ENCODE results near the gene SLC39A5. TPM values are rescaled to one million over a fixed set of nuclear protein-coding genes. Genes with fewer than 3 reads are reported as not detected.
A peak's percentile ranks its signal among the peaks of the same experiment; 100 is the strongest.

The SLC39A5 gene
- total RNA-seq, 1 donor from 2014 or later: 0.76 TPM

- H3K4me3 Mint-ChIP-seq: peak overlapping the region; percentile 93
- H3K4me1 Mint-ChIP-seq: peaks cover 33% of the 10 kb centered on the region
- DNase-seq (ENCODE audit: low spot score in 2 of 2, unreplicated experiment in 2 of 2): no peak
- no peaks in the 10 kb centered on the region for H3K9me3 Mint-ChIP-seq
- no peak for TF ChIP-seq CTCF (IDR thresholded peaks at IDR 0.05; ENCODE audit: unreplicated experiment)
- no peaks in the 10 kb centered on the region for H3K27me3 Mint-ChIP-seq (ENCODE audit: low read depth)
- peak overlapping the region; percentile 99 for H3K27ac Mint-ChIP-seq
- peaks cover 4% of the 10 kb centered on the region for H3K36me3 Mint-ChIP-seq
Observed at GRCh38 chr12:56222531-56222895, 7.3 kb upstream of the SLC39A5 start.

- H3K36me3 Mint-ChIP-seq: peaks cover 4% of the 10 kb centered on the region
- H3K27me3 Mint-ChIP-seq (ENCODE audit: low read depth): no peaks in the 10 kb centered on the region
- DNase-seq (ENCODE audit: low spot score in 2 of 2, unreplicated experiment in 2 of 2): no peak
- no peaks in the 10 kb centered on the region for H3K9me3 Mint-ChIP-seq
- H3K4me1 Mint-ChIP-seq: peaks cover 33% of the 10 kb centered on the region
- H3K4me3 Mint-ChIP-seq: peak overlapping the region; percentile 77
- peak overlapping the region; percentile 95 for H3K27ac Mint-ChIP-seq
- TF ChIP-seq CTCF (IDR thresholded peaks at IDR 0.05; ENCODE audit: unreplicated experiment): no peak
Observed at GRCh38 chr12:56223571-56224101, 6.2 kb upstream of the SLC39A5 start.

GRCh38 chr12:56224102-56224701, 5.6 kb upstream of the SLC39A5 start, which contains the start of gene NABP2:
NABP2 (plus strand) TSS chr12:56224342; CDS start chr12:56224857, 515 bp downstream.
- Mint-ChIP-seq H3K27ac (peak within 1 kb of the TSS; percentile 95), H3K4me1 (peaks cover 33% of the 10 kb centered on the region), H3K27me3 (ENCODE audit: low read depth) (no peaks in the 10 kb centered on the region), H3K36me3 (peaks cover 4% of the 10 kb centered on the region), H3K4me3 (peak within 1 kb of the TSS; percentile 77), H3K9me3 (no peaks in the 10 kb centered on the region)
- DNase-seq (ENCODE audit: low spot score in 2 of 2, unreplicated experiment in 2 of 2): peak; percentile 96 to 97
- TF ChIP-seq CTCF (IDR thresholded peaks at IDR 0.05; ENCODE audit: unreplicated experiment): peak; percentile 72

GRCh38 chr12:56224954-56225353, 4.9 kb upstream of the SLC39A5 start:
- H3K9me3 Mint-ChIP-seq: no peaks in the 10 kb centered on the region
- H3K36me3 Mint-ChIP-seq: peaks cover 4% of the 10 kb centered on the region
- peaks cover 32% of the 10 kb centered on the region for H3K4me1 Mint-ChIP-seq
- peak overlapping the region; percentile 72 for H3K27ac Mint-ChIP-seq
- H3K4me3 Mint-ChIP-seq: peak overlapping the region; percentile 77
- H3K27me3 Mint-ChIP-seq (ENCODE audit: low read depth): no peaks in the 10 kb centered on the region
- no peak for TF ChIP-seq CTCF (IDR thresholded peaks at IDR 0.05; ENCODE audit: unreplicated experiment)
- DNase-seq (ENCODE audit: low spot score in 2 of 2, unreplicated experiment in 2 of 2): no peak

- Mint-ChIP-seq H3K27ac (no peak overlapping the region), H3K27me3 (ENCODE audit: low read depth) (no peaks in the 10 kb centered on the region), H3K9me3 (no peaks in the 10 kb centered on the region), H3K4me1 (peaks cover 11% of the 10 kb centered on the region), H3K36me3 (peaks cover 4% of the 10 kb centered on the region), H3K4me3 (no peak overlapping the region)
- no peak for TF ChIP-seq CTCF (IDR thresholded peaks at IDR 0.05; ENCODE audit: unreplicated experiment)
- DNase-seq (ENCODE audit: low spot score in 2 of 2, unreplicated experiment in 2 of 2): no peak
Observed at GRCh38 chr12:56229082-56229481, 769 bp upstream of the SLC39A5 start.
